Measurements from ENCODE around the gene SCGB3A2. TPM values are rescaled to one million over a fixed set of nuclear protein-coding genes. Genes with fewer than 3 reads are reported as not detected.
"Not testable (repeated sequence)": the region's sequence is repeated elsewhere in the genome, so short reads cannot be mapped to it uniquely, and the experiment has no call there.

SCGB3A2 gene
- polyA plus RNA-seq, 1 donor: not detected

GRCh38 chr5:147863454-147864158 lies 14.9 kb upstream of the SCGB3A2 start:
- DNase-seq: no peak

GRCh38 chr5:147869112-147869511 lies 9.4 kb upstream of the SCGB3A2 start:
- DNase-seq: no peak

- DNase-seq: not testable (repeated sequence)
These were observed 8.6 kb upstream of the SCGB3A2 start for GRCh38 chr5:147869892-147870291.

GRCh38 chr5:147871980-147872549 lies 6.4 kb upstream of the SCGB3A2 start:
- not testable (repeated sequence) for DNase-seq

- not testable (repeated sequence) for DNase-seq
These were observed 5.6 kb upstream of the SCGB3A2 start for GRCh38 chr5:147872744-147873435.

- DNase-seq: not testable (repeated sequence)
These were observed 4.2 kb upstream of the SCGB3A2 start for GRCh38 chr5:147874118-147874875.

GRCh38 chr5:147874910-147875367 lies 3.6 kb upstream of the SCGB3A2 start:
- DNase-seq: no peak

- DNase-seq: no peak
These were observed 2.4 kb upstream of the SCGB3A2 start for GRCh38 chr5:147876141-147876540.

- DNase-seq: no peak
These were observed 1.9 kb upstream of the SCGB3A2 start for GRCh38 chr5:147876626-147877025.

GRCh38 chr5:147879784-147880183 lies 1.3 kb downstream of the SCGB3A2 start:
- DNase-seq: no peak

GRCh38 chr5:147880487-147880886 lies 2.0 kb downstream of the SCGB3A2 start:
- DNase-seq: no peak

GRCh38 chr5:147882586-147883313 lies 4.2 kb downstream of the SCGB3A2 start:
- no peak for DNase-seq

GRCh38 chr5:147887026-147887627 lies 8.6 kb downstream of the SCGB3A2 start:
- no peak for DNase-seq

GRCh38 chr5:147887930-147888329 lies 9.4 kb downstream of the SCGB3A2 start:
- DNase-seq: no peak

- DNase-seq: no peak
These were observed 14.3 kb downstream of the SCGB3A2 start for GRCh38 chr5:147892696-147893296.

- no peak for DNase-seq
These were observed 15.3 kb downstream of the SCGB3A2 start for GRCh38 chr5:147893820-147894219.

- no peak for DNase-seq
These were observed 17.4 kb downstream of the SCGB3A2 start for GRCh38 chr5:147895864-147896263.

- DNase-seq: no peak
These were observed 20.4 kb downstream of the SCGB3A2 start for GRCh38 chr5:147898875-147899401.

- no peak for DNase-seq
These were observed 23.1 kb downstream of the SCGB3A2 start for GRCh38 chr5:147901599-147902039.

GRCh38 chr5:147902609-147903115 lies 24.2 kb downstream of the SCGB3A2 start:
- no peak for DNase-seq

GRCh38 chr5:147904110-147904509 lies 25.6 kb downstream of the SCGB3A2 start:
- DNase-seq: no peak
